Endothelial cell of umbilical vein (primary cell): ENCODE measurements around the gene ULK4. TPM values are rescaled to one million over a fixed set of nuclear protein-coding genes. Genes with fewer than 3 reads are reported as not detected.

Experiments used
- BruUV-seq: library from RNA; stranded (reverse); fragments of 400-500 nt; replicated peaks from 2 replicates; lab custom pipeline; 2021; lab: Mats Ljungman, UMichigan
- CTCF ChIA-PET: fragments of 300-600, 350-600 bp; sonication (Branson Sonifier 250); formaldehyde crosslinking; loops from one replicate; lab custom pipeline; 2021; ENCODE audit warnings: antibody characterized with exemption, inconsistent platforms; lab: Charles Lee
- POLR2A ChIA-PET: fragments of 300-600, 350-600 bp; sonication (Branson Sonifier 250); formaldehyde crosslinking; loops from one replicate; lab custom pipeline; 2021; ENCODE audit warnings: antibody characterized with exemption, inconsistent platforms; lab: Charles Lee
- DNase-seq: peaks from one replicate; pipeline ENCODE4 v3.0.0-alpha.2; 2011; ENCODE audit warnings: low read depth, low spot score
- FAIRE-seq: peaks from 2 replicates; lab custom pipeline; 2011; peaks lifted over from hg19 to GRCh38; lab: Jason Lieb, UNC
- H2AFZ ChIP-seq: 2 replicates; pipeline ENCODE4 v1.6.0; 2012; ENCODE audit warnings: low read depth, low read length, control low read depth, inconsistent platforms
- H3K27ac ChIP-seq: 2 replicates; pipeline ENCODE4 v1.5.1; 2011; ENCODE audit warnings: low read depth, mild to moderate bottlenecking, control low read depth, low read length, moderate library complexity; ENCODE audit not compliant: insufficient read depth
- H3K27me3 ChIP-seq, 2 experiments: 2 replicates each; pipeline versions ENCODE4 v1.6.0 to v1.6.1; 2011; ENCODE audit warnings: low read length in 2 of 2, mixed read lengths in 1 of 2; ENCODE audit not compliant: control insufficient read depth in 2 of 2, insufficient read depth in 2 of 2
- H3K36me3 ChIP-seq, 2 experiments: 2 replicates in 1 of 2; 3 replicates in 1 of 2; pipeline ENCODE4 v1.5.1; 2011; ENCODE audit warnings: low read length in 2 of 2, mild to moderate bottlenecking in 1 of 2, moderate library complexity in 1 of 2; ENCODE audit not compliant: control insufficient read depth in 2 of 2, insufficient read depth in 2 of 2; ENCODE audit errors: extremely low read depth in 1 of 2
- H3K4me1 ChIP-seq: 3 replicates; pipeline ENCODE4 v1.5.1; 2011; ENCODE audit warnings: mild to moderate bottlenecking, low read length; ENCODE audit not compliant: control insufficient read depth, insufficient read depth; ENCODE audit errors: extremely low read depth
- H3K4me2 ChIP-seq: 2 replicates; pipeline ENCODE4 v1.6.1; 2011; ENCODE audit warnings: low read length, control low read depth, mixed read lengths; ENCODE audit not compliant: insufficient read depth
- H3K4me3 ChIP-seq, 3 experiments: fragments of 200-600 bp in 1 of 3; sonication (generic), shearing (Covaris generic) in 1 of 3; replicated peaks in 1 of 3; 2 replicates each; pipeline ENCODE4 v1.5.1; 2011 to 2016; ENCODE audit warnings: control low read depth in 3 of 3, low read length in 3 of 3, mild to moderate bottlenecking in 2 of 3, inconsistent platforms in 1 of 3, low read depth in 1 of 3, moderate library complexity in 1 of 3; ENCODE audit not compliant: insufficient read depth in 1 of 3
- H3K79me2 ChIP-seq: 2 replicates; pipeline ENCODE4 v1.6.0; 2012; ENCODE audit warnings: low read length, inconsistent platforms; ENCODE audit not compliant: control insufficient read depth, insufficient read depth
- H3K9ac ChIP-seq: replicated peaks from 2 replicates; pipeline ENCODE3; 2011; ENCODE audit warnings: low read length, control low read depth; ENCODE audit not compliant: insufficient read depth; ENCODE audit errors: extremely low read depth
- H3K9me1 ChIP-seq: replicated peaks from 3 replicates; pipeline ENCODE4 v1.6.0; 2011; ENCODE audit warnings: mild to moderate bottlenecking, low read length; ENCODE audit not compliant: control insufficient read depth, insufficient read depth; ENCODE audit errors: extremely low read depth
- H3K9me3 ChIP-seq: replicated peaks from 2 replicates; pipeline ENCODE4 v1.5.1; 2012; ENCODE audit warnings: low read length, inconsistent platforms; ENCODE audit not compliant: control insufficient read depth, insufficient read depth
- H4K20me1 ChIP-seq: replicated peaks from 2 replicates; pipeline ENCODE3; 2011; ENCODE audit warnings: mild to moderate bottlenecking, low read length; ENCODE audit not compliant: control insufficient read depth, insufficient read depth; ENCODE audit errors: extremely low read depth
- EZH2 ChIP-seq: IDR thresholded peaks from 2 replicates; pipeline ENCODE4 v1.6.1; 2012; ENCODE audit warnings: borderline replicate concordance, low read depth, mild to moderate bottlenecking, moderate library complexity, low read length, inconsistent platforms; ENCODE audit not compliant: severe bottlenecking
- FOS ChIP-seq: IDR thresholded peaks from 2 replicates; pipeline ENCODE4 v1.6.1; 2011; ENCODE audit warnings: mild to moderate bottlenecking, low read length, moderate library complexity, borderline replicate concordance; ENCODE audit not compliant: insufficient read depth
- GATA2 ChIP-seq: IDR thresholded peaks from 2 replicates; pipeline ENCODE4 v1.7.0; 2011; ENCODE audit warnings: low read depth, mild to moderate bottlenecking, moderate library complexity, mixed read lengths, low read length; ENCODE audit not compliant: insufficient read length, insufficient read depth
- JUN ChIP-seq: IDR thresholded peaks from 2 replicates; pipeline ENCODE4 v1.6.1; 2011; ENCODE audit warnings: borderline replicate concordance, low read depth; ENCODE audit not compliant: insufficient read length, insufficient read depth
- MYC ChIP-seq: IDR thresholded peaks from one replicate; pipeline ENCODE4 v1.6.1; 2011; ENCODE audit warnings: mild to moderate bottlenecking, low read depth, low read length
- POLR2A ChIP-seq: IDR thresholded peaks from 2 replicates; pipeline ENCODE4 v1.6.1; 2012; ENCODE audit warnings: low read depth, mild to moderate bottlenecking, control low read depth, low read length
- POLR2AphosphoS5 ChIP-seq: IDR thresholded peaks from 2 replicates; pipeline ENCODE4 v1.6.1; 2012; ENCODE audit warnings: low read depth, mild to moderate bottlenecking, control low read depth, low read length, moderate library complexity; ENCODE audit not compliant: insufficient read depth
- dilution Hi-C: fragments of 300-500 bp; cut with MboI; formaldehyde crosslinking; loops from one replicate; pipeline ENCODE4 v1.15.0; 2019; ENCODE audit warnings: low sequenced_read_pairs; ENCODE audit not compliant: extremely low pct_ligation_motif_present
- intact Hi-C: fragments of 100-400 bp; cut with micrococcal nuclease; formaldehyde crosslinking; loops from one replicate; pipeline ENCODE4 v1.10.0; 2022
- polyA plus RNA-seq, 4 experiments: library from polyadenylated mRNA; depleted of rRNA in 3 of 4; stranded (reverse) in 3 of 4; unstranded in 1 of 4; fragments of >200 nt; gene quantifications; 2 replicates each; pipeline versions ENCODE4 v1.2.1 to v1.2.3, GENCODE V29; 2011 to 2012; ENCODE audit warnings: missing spikeins in 1 of 4
- total RNA-seq: library from RNA; stranded (reverse); gene quantifications from 2 replicates; pipeline ENCODE4 v1.2.3, GENCODE V29; 2021
- TF ChIP-seq, protein P1 (sequence below): IDR thresholded peaks from 2 replicates; pipeline ENCODE4 v1.6.1; 2011; ENCODE audit not compliant: insufficient read depth, insufficient read length
- TF ChIP-seq, protein P2 (sequence below), 2 donors: IDR thresholded peaks; 1 replicate in 1 of 2; 2 replicates in 1 of 2; pipeline ENCODE4 v1.5.1; 2011; ENCODE audit warnings: low read length in 2 of 2, mild to moderate bottlenecking in 2 of 2, moderate library complexity in 2 of 2, control low read depth in 1 of 2, inconsistent platforms in 1 of 2, low read depth in 1 of 2; ENCODE audit not compliant: insufficient read depth in 1 of 2; ENCODE audit errors: extremely low read depth in 1 of 2

The ULK4 gene
- total and polyA plus RNA-seq, 2 donors (not counting 3 experiments of a cell fraction or from before 2014, with no cell fraction given): 3.3 to 16.0 TPM

DNA sequence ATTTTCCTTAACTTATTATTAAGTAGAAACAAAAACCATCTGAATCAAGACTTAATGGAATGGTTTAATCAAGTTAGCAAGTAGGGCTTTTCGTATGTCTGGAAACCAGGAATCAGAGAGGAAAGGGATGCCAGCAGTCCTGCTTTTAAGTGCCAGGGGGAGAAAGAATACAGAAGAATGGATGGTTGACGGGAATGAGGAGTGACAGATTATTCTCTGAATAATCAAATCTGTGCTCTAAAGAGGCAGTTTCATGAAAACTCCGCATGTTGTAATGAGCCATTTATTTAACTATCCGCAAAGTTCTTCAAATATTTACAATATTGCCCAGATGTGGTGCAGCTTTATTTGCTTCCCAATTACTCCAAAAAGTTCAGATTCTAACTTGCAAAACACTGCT lies 659.6 kb downstream of the ULK4 start:
- intact Hi-C loops: no loop called here
- no peak overlapping the region for H2AFZ ChIP-seq
- DNase-seq (no peak), FAIRE-seq (no peak)
- peaks cover 0 to 2% of the 10 kb centered on the region in 2 experiments for H3K27me3 ChIP-seq
- TF ChIP-seq POLR2A: no peak
- no peak for TF ChIP-seq MYC
- TF ChIP-seq POLR2AphosphoS5: no peak
- TF ChIP-seq FOS: no peak
- TF ChIP-seq EZH2: no peak
- TF ChIP-seq, protein P1, sequence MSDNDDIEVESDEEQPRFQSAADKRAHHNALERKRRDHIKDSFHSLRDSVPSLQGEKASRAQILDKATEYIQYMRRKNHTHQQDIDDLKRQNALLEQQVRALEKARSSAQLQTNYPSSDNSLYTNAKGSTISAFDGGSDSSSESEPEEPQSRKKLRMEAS: no peak
- TF ChIP-seq GATA2: no peak
- TF ChIP-seq, protein P2, sequence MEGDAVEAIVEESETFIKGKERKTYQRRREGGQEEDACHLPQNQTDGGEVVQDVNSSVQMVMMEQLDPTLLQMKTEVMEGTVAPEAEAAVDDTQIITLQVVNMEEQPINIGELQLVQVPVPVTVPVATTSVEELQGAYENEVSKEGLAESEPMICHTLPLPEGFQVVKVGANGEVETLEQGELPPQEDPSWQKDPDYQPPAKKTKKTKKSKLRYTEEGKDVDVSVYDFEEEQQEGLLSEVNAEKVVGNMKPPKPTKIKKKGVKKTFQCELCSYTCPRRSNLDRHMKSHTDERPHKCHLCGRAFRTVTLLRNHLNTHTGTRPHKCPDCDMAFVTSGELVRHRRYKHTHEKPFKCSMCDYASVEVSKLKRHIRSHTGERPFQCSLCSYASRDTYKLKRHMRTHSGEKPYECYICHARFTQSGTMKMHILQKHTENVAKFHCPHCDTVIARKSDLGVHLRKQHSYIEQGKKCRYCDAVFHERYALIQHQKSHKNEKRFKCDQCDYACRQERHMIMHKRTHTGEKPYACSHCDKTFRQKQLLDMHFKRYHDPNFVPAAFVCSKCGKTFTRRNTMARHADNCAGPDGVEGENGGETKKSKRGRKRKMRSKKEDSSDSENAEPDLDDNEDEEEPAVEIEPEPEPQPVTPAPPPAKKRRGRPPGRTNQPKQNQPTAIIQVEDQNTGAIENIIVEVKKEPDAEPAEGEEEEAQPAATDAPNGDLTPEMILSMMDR (IDR thresholded peaks at IDR 0.05; ENCODE audit: extremely low read depth in 1 of 2, insufficient read depth in 1 of 2, low read depth in 1 of 2, low read length in 2 of 2): no peak
- no peak for TF ChIP-seq JUN
- no peaks in the 10 kb centered on the region for H3K9me1 ChIP-seq
- H4K20me1 ChIP-seq: no peaks in the 10 kb centered on the region
- dilution Hi-C loops: no loop called here
- ChIA-PET CTCF (no interaction called here), POLR2A (no interaction called here)
- no peak overlapping the region for H3K4me2 ChIP-seq
- no peak overlapping the region for H3K4me3 ChIP-seq
- no peaks in the 10 kb centered on the region for H3K36me3 ChIP-seq
- no peaks in the 10 kb centered on the region for H3K4me1 ChIP-seq
- H3K9ac ChIP-seq: no peak overlapping the region
- no TSS peak for BruUV-seq
- H3K79me2 ChIP-seq: no peaks in the 10 kb centered on the region
- H3K27ac ChIP-seq: no peak overlapping the region
- no peaks in the 10 kb centered on the region for H3K9me3 ChIP-seq
